DND-41 (cell line): ENCODE data around the gene CALN1.

Experiments
- ATAC-seq: fragments of 200-7000 bp; cut with Tn5 transposase; 3 replicates; pipeline ENCODE4 v1.9.1; 2021; ENCODE audit warnings: low read depth; ENCODE audit not compliant: insufficient read depth
- DNase-seq: peaks from one replicate; pipeline ENCODE4 v3.0.0-alpha.2; 2020
- H2AFZ ChIP-seq: 2 replicates; pipeline ENCODE4 v1.6.0; 2012; ENCODE audit warnings: low read depth, low read length
- H3K27ac ChIP-seq: 2 replicates; pipeline ENCODE4 v1.5.1; 2012; ENCODE audit warnings: low read length, inconsistent platforms
- H3K27me3 ChIP-seq: fragments of 200-600 bp; sonication (generic); 2 replicates; pipeline ENCODE4 v1.6.0; 2012; ENCODE audit warnings: low read length, mild to moderate bottlenecking, inconsistent platforms; ENCODE audit not compliant: insufficient read depth, poor library complexity
- H3K36me3 ChIP-seq: 2 replicates; pipeline ENCODE4 v1.5.1; 2012; ENCODE audit warnings: low read length, inconsistent platforms; ENCODE audit not compliant: insufficient read depth
- H3K4me1 ChIP-seq: 2 replicates; pipeline ENCODE4 v1.5.1; 2012; ENCODE audit warnings: mild to moderate bottlenecking, low read length; ENCODE audit not compliant: insufficient read depth
- H3K4me2 ChIP-seq: 2 replicates; pipeline ENCODE4 v1.6.0; 2012; ENCODE audit warnings: mild to moderate bottlenecking, moderate library complexity, low read length, inconsistent platforms; ENCODE audit not compliant: insufficient read depth
- H3K4me3 ChIP-seq, 2 experiments: fragments of 200-600 bp in 1 of 2; shearing (Covaris generic) in 1 of 2; 2 replicates each; pipeline ENCODE4 v1.5.1; 2012 to 2016; ENCODE audit warnings: inconsistent platforms in 2 of 2, low read length in 2 of 2, mild to moderate bottlenecking in 2 of 2, low read depth in 1 of 2, moderate library complexity in 1 of 2
- H3K79me2 ChIP-seq: 2 replicates; pipeline ENCODE4 v1.6.0; 2012; ENCODE audit warnings: low read length, inconsistent platforms; ENCODE audit not compliant: insufficient read depth
- H3K9ac ChIP-seq: 2 replicates; pipeline ENCODE4 v1.6.0; 2012; ENCODE audit warnings: low read depth, mild to moderate bottlenecking, inconsistent platforms, low read length, moderate library complexity
- H3K9me3 ChIP-seq: 2 replicates; pipeline ENCODE4 v1.5.1; 2012; ENCODE audit warnings: low read length, moderate library complexity, mild to moderate bottlenecking, inconsistent platforms; ENCODE audit not compliant: insufficient read depth, severe bottlenecking
- H4K20me1 ChIP-seq: 2 replicates; pipeline ENCODE4 v1.6.0; 2012; ENCODE audit warnings: low read length; ENCODE audit not compliant: insufficient read depth
- EZH2 ChIP-seq: IDR thresholded peaks from 3 replicates; pipeline ENCODE4 v1.6.1; 2012; ENCODE audit warnings: borderline replicate concordance, low read depth, mild to moderate bottlenecking, moderate library complexity, low read length, inconsistent platforms; ENCODE audit not compliant: severe bottlenecking
- TF ChIP-seq, protein P1 (sequence below): IDR thresholded peaks from 2 replicates; pipeline ENCODE4 v1.5.1; 2012; ENCODE audit warnings: borderline replicate concordance, low read length, moderate library complexity, mild to moderate bottlenecking; ENCODE audit not compliant: poor library complexity, severe bottlenecking; ENCODE audit errors: extremely low read depth

Gene CALN1

DNA sequence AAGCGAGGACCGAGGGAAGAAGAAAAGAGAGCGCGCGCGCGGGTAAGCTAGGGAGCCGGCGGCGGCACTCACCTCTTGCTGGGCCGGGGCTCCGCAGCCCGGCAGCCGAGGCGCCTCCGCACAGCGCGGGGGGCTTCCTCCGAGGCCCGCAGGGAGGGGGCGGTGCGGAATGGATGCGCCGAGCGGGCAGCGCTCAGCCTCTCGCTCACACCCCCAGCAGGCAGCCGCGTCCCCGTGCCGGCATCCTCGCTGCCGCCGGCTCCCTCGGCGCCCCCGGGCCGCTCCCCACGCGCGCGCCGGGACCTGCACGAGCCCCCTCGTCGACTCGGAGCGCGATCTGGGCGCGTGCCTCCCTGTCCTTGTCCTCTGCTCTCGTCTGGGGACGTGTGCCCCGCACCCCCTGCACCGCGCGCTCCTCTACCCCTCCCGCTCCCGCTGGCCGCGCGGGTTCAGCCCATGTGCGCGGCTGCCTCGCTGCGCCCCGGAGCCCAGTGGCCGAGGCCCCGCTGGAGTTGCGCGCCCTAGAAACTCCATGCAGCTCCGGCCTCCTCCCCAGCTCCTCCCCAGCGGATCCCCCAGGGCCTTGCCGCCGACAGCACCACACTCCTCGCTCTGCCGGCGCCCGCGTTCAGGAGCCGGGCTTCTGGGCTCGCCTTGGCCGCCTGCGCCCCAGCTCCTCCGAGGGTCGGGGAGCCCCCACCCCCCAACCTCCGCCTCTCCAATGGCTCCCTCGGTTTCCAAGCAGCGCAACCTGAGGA lies 75.3 kb downstream of the CALN1 start:
- H4K20me1 ChIP-seq = no peaks in the 10 kb centered on the region
- no peaks in the 10 kb centered on the region for H3K36me3 ChIP-seq
- H3K79me2 ChIP-seq = no peaks in the 10 kb centered on the region
- H3K9me3 ChIP-seq = peaks cover 16% of the 10 kb centered on the region
- no peak overlapping the region for H3K4me3 ChIP-seq
- ATAC-seq (no peak), DNase-seq (no peak)
- no peak overlapping the region for H3K4me2 ChIP-seq
- no peak overlapping the region for H3K9ac ChIP-seq
- no peak for TF ChIP-seq EZH2
- TF ChIP-seq, protein P1, sequence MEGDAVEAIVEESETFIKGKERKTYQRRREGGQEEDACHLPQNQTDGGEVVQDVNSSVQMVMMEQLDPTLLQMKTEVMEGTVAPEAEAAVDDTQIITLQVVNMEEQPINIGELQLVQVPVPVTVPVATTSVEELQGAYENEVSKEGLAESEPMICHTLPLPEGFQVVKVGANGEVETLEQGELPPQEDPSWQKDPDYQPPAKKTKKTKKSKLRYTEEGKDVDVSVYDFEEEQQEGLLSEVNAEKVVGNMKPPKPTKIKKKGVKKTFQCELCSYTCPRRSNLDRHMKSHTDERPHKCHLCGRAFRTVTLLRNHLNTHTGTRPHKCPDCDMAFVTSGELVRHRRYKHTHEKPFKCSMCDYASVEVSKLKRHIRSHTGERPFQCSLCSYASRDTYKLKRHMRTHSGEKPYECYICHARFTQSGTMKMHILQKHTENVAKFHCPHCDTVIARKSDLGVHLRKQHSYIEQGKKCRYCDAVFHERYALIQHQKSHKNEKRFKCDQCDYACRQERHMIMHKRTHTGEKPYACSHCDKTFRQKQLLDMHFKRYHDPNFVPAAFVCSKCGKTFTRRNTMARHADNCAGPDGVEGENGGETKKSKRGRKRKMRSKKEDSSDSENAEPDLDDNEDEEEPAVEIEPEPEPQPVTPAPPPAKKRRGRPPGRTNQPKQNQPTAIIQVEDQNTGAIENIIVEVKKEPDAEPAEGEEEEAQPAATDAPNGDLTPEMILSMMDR = no peak
- no peak overlapping the region for H2AFZ ChIP-seq
- no peaks in the 10 kb centered on the region for H3K27me3 ChIP-seq
- no peaks in the 10 kb centered on the region for H3K4me1 ChIP-seq
- no peak overlapping the region for H3K27ac ChIP-seq

- H3K27ac ChIP-seq = no peak overlapping the region
- H2AFZ ChIP-seq = no peak overlapping the region
- no peak overlapping the region for H3K4me2 ChIP-seq
- H3K36me3 ChIP-seq = no peaks in the 10 kb centered on the region
- no peaks in the 10 kb centered on the region for H3K79me2 ChIP-seq
- ATAC-seq (no peak), DNase-seq (no peak)
- no peak for TF ChIP-seq EZH2
- TF ChIP-seq, protein P1 = no peak
- H3K27me3 ChIP-seq = no peaks in the 10 kb centered on the region
- no peak overlapping the region for H3K9ac ChIP-seq
- no peaks in the 10 kb centered on the region for H4K20me1 ChIP-seq
- no peak overlapping the region for H3K4me3 ChIP-seq
- peaks cover 19% of the 10 kb centered on the region for H3K9me3 ChIP-seq
- no peaks in the 10 kb centered on the region for H3K4me1 ChIP-seq
Measured at GRCh38 chr7:72336382-72336631, 75.8 kb downstream of the CALN1 start.

DNA sequence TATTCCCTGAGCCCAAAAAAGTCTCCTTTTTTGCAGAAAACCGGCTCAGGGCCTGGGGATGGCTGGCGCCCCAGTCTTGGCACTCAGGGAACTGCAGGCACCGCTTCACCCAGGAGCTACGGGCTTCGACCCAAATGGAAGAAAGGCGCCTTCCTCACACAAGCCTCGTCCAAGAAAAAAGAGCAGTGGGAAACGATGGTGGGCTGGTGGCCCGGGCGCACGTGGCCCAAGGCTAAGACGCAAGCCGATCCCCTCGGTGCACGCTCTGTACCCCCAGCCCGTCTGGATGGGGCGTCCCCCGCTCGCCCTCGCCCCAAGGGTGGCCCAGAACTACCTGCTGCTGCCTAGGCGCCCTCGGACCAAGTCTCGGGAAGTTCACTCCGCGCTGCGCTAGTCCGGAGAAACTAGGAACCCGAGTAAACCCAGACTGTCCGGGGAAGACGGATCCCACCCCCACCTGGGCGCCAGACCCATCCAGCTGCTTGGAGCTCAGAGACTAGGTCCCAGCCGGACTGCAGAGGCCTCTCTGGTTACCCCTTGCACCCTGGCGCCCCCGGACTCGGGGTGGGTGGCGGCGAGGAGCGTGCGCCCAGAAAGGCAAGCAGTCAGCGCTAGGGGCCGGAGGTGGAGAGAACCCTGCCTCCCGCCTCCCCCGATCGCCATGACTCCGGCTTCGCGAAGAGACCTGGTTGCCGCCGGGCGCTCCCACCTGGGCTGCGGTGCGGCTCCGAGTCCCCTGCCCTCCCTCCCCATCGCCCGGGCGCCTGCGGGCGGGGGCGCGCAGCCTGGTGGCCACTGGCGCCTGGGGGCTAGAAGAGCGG lies 76.4 kb downstream of the CALN1 start:
- TF ChIP-seq, protein P1 = no peak
- no peak for TF ChIP-seq EZH2
- DNase-seq = no peak
- H3K79me2 ChIP-seq = no peaks in the 10 kb centered on the region
- peaks cover 19% of the 10 kb centered on the region for H3K9me3 ChIP-seq
- no peak overlapping the region for H3K4me3 ChIP-seq
- H3K27me3 ChIP-seq = no peaks in the 10 kb centered on the region
- H3K4me2 ChIP-seq = no peak overlapping the region
- H3K9ac ChIP-seq = no peak overlapping the region
- no peaks in the 10 kb centered on the region for H3K4me1 ChIP-seq
- ATAC-seq = no peak
- no peaks in the 10 kb centered on the region for H4K20me1 ChIP-seq
- no peaks in the 10 kb centered on the region for H3K36me3 ChIP-seq
- no peak overlapping the region for H2AFZ ChIP-seq
- no peak overlapping the region for H3K27ac ChIP-seq
